Thoracic aorta (tissue), 2 donors: ENCODE results near the gene TEKTIP1. TPM values are rescaled to one million over a fixed set of nuclear protein-coding genes. Genes with fewer than 3 reads are reported as not detected.

Experiments used
- ATAC-seq: fragments of 150-250 bp; one replicate; pipeline ENCODE4 v1.8.0; 2017; ENCODE audit warnings: low read depth; ENCODE audit not compliant: insufficient number of reproducible peaks, low FRiP score
- DNase-seq: peaks from one replicate; pipeline ENCODE4 v3.0.0-alpha.2; 2020; ENCODE audit warnings: low spot score
- H3K27ac ChIP-seq, 2 donors: fragments of 200-600 bp; sonication (generic); 1 replicate in 1 of 2; 2 replicates in 1 of 2; pipeline ENCODE4 v1.5.1; 2016; ENCODE audit warnings: mild to moderate bottlenecking in 2 of 2, moderate library complexity in 2 of 2
- H3K27me3 ChIP-seq: fragments of 200-600 bp; sonication (generic); replicated peaks from 2 replicates; pipeline ENCODE4 v1.6.0; 2016; ENCODE audit warnings: mild to moderate bottlenecking; ENCODE audit not compliant: insufficient read depth
- H3K36me3 ChIP-seq: fragments of 200-600 bp; sonication (generic); one replicate; pipeline ENCODE4 v1.5.1; 2016
- H3K4me1 ChIP-seq, 2 donors: fragments of 200-600 bp; sonication (generic); 1 replicate in 1 of 2; 2 replicates in 1 of 2; pipeline versions ENCODE4 v1.5.1 to v1.6.0; 2016; ENCODE audit warnings: low read depth in 2 of 2, mild to moderate bottlenecking in 1 of 2; ENCODE audit not compliant: control insufficient read depth in 1 of 2
- H3K4me3 ChIP-seq: fragments of 200-600 bp; sonication (generic); 2 replicates; pipeline ENCODE4 v1.5.1; 2016; ENCODE audit warnings: mild to moderate bottlenecking
- H3K9me3 ChIP-seq: fragments of 200-600 bp; sonication (generic); 2 replicates; pipeline ENCODE4 v1.5.1; 2016
- total RNA-seq, 2 donors: library from RNA; depleted of rRNA; stranded (reverse); fragments of >200 nt; gene quantifications; one replicate each; pipeline versions ENCODE4 v1.1.0 to v1.2.3, GENCODE V29; 2016
- TF ChIP-seq, protein P1 (sequence below): fragments of 200-600 bp; sonication (generic); IDR thresholded peaks from one replicate; pipeline ENCODE4 v1.5.1; 2019; ENCODE audit warnings: antibody characterized with exemption

The TEKTIP1 gene
- total RNA-seq, 2 donors from 2014 or later: not detected

- TF ChIP-seq, protein P1, sequence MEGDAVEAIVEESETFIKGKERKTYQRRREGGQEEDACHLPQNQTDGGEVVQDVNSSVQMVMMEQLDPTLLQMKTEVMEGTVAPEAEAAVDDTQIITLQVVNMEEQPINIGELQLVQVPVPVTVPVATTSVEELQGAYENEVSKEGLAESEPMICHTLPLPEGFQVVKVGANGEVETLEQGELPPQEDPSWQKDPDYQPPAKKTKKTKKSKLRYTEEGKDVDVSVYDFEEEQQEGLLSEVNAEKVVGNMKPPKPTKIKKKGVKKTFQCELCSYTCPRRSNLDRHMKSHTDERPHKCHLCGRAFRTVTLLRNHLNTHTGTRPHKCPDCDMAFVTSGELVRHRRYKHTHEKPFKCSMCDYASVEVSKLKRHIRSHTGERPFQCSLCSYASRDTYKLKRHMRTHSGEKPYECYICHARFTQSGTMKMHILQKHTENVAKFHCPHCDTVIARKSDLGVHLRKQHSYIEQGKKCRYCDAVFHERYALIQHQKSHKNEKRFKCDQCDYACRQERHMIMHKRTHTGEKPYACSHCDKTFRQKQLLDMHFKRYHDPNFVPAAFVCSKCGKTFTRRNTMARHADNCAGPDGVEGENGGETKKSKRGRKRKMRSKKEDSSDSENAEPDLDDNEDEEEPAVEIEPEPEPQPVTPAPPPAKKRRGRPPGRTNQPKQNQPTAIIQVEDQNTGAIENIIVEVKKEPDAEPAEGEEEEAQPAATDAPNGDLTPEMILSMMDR: no peak
- H3K27ac ChIP-seq: no peak overlapping the region
- H3K36me3 ChIP-seq: no peaks in the 10 kb centered on the region
- peaks cover 16 to 25% of the 10 kb centered on the region in 2 donors for H3K4me1 ChIP-seq
- ATAC-seq (no peak), DNase-seq (no peak)
- H3K27me3 ChIP-seq: no peaks in the 10 kb centered on the region
- peak overlapping the region; percentile 80 for H3K4me3 ChIP-seq
- no peaks in the 10 kb centered on the region for H3K9me3 ChIP-seq
Measured at GRCh38 chr19:3555653-3556422, 16.9 kb downstream of the TEKTIP1 start.

- no peaks in the 10 kb centered on the region for H3K9me3 ChIP-seq
- H3K27ac ChIP-seq: no peak overlapping the region
- no peaks in the 10 kb centered on the region for H3K27me3 ChIP-seq
- peak overlapping the region; percentile 80 for H3K4me3 ChIP-seq
- DNase-seq (no peak), ATAC-seq (no peak)
- H3K36me3 ChIP-seq: no peaks in the 10 kb centered on the region
- H3K4me1 ChIP-seq: peaks cover 16 to 25% of the 10 kb centered on the region in 2 donors
- TF ChIP-seq, protein P1: no peak
Measured at GRCh38 chr19:3556423-3556977, 17.5 kb downstream of the TEKTIP1 start.

DNA sequence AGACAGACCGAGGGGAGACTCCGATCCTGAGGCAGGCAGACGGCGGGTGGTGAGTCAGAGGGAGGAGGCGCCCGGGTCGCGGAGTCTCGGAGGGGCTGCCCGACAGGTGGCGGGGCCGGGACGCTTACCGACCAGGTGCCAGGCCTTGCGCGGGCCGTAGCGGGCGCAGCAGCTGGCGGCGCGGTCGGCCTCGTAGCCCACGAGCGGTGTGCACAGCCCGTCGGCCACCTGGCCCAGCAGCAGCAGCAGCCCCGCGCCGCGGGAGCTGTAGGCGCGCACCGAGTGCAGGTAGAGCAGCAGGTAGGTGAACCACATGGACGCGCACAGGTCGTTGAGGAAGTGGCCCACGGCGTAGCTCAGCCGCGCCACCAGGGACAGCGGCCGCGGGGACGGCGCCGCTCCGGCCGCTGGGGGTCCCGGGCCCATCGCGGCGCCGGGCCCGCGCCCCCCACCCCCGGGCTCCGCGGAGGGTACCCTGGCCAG lies 18.0 kb downstream of the TEKTIP1 start:
- Histone ChIP-seq H3K36me3 (no peaks in the 10 kb centered on the region), H3K9me3 (no peaks in the 10 kb centered on the region), H3K27ac (peak overlapping the region in 1 of 2 donors; percentile 46), H3K4me1 (peaks cover 16 to 25% of the 10 kb centered on the region in 2 donors), H3K4me3 (peak overlapping the region; percentile 80), H3K27me3 (no peaks in the 10 kb centered on the region)
- TF ChIP-seq, protein P1: no peak
- DNase-seq (no peak), ATAC-seq (no peak)

GRCh38 chr19:3557461-3558248 lies 18.7 kb downstream of the TEKTIP1 start, which contains the start of gene MFSD12:
MFSD12 (minus strand) TSS chr19:3557586; CDS start chr19:3557403, 183 bp downstream.
- H3K4me3 ChIP-seq: peak within 1 kb of the TSS; percentile 80
- H3K27me3 ChIP-seq: no peaks in the 10 kb centered on the region
- ATAC-seq (peak; percentile 93), DNase-seq (peak; percentile 78)
- H3K9me3 ChIP-seq: no peaks in the 10 kb centered on the region
- TF ChIP-seq, protein P1: no peak
- peaks cover 16 to 25% of the 10 kb centered on the region in 2 donors for H3K4me1 ChIP-seq
- no peaks in the 10 kb centered on the region for H3K36me3 ChIP-seq
- H3K27ac ChIP-seq: peak within 1 kb of the TSS; percentile 52 to 56
